HG02571 (cell line): Measurements from ENCODE around the gene FBLN7.

Experiments used
- ATAC-seq: cut with Tn5 transposase; IDR thresholded peaks from one replicate; pipeline ENCODE4 v1.9.1; 2021; ENCODE audit warnings: mild to moderate bottlenecking, moderate library complexity; ENCODE audit not compliant: unreplicated experiment

Gene FBLN7

DNA sequence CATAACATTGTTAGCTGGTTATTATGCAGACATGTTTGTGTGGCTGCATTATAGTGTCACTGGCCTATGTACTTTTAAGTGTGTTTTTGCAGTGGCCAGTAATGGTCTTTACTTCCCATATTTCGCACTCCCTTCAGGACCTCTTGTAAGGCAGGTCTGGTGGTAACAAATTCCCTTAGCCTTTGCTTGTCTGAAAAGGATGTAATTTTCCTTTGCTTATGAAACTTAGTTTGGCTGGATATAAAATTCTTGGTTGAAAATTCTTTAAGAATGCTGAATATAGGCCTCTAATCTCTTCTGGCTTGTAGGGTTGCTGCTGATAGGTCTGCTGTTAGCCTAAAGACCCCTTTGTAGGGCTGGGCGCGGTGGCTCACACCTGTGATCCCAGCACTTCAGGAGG, 82.0 kb downstream of the FBLN7 start:
- no peak for ATAC-seq

- no peak for ATAC-seq
These were observed 82.6 kb downstream of the FBLN7 start for GRCh38 chr2:112220831-112221230.

- no peak for ATAC-seq
These were observed 91.2 kb downstream of the FBLN7 start for GRCh38 chr2:112229348-112229747.

DNA sequence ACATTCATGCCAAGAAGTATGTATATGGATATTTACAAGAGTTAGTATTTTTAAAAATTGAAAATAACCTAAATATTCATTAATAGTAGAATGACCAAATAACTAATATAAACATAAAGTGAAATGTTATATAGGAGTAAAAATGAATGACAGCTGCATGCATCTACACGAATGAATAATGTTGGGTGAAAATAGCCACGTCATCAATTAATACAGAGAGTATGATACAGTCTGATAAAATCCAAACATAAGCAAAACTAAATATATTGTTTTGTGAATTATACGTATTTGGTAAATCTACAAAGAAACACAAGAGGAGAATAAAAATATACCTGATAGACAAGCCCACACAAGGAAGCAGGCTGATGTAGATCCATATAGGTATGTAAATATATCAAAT, 92.2 kb downstream of the FBLN7 start:
- no peak for ATAC-seq
